Right kidney (tissue), 1 donor: ENCODE results near the gene NARS2.

Source experiments
- DNase-seq: peaks from one replicate; pipeline ENCODE4 v3.0.0-alpha.2; 2016

The NARS2 gene

GRCh38 chr11:78415338-78415737, 159.3 kb downstream of the NARS2 start:
- no peak for DNase-seq

- no peak for DNase-seq
Measured at GRCh38 chr11:78414321-78415051, 160.2 kb downstream of the NARS2 start.

- no peak for DNase-seq
Measured at GRCh38 chr11:78408619-78409018, 166.0 kb downstream of the NARS2 start.

- no peak for DNase-seq
Measured at GRCh38 chr11:78406568-78407196, 168.0 kb downstream of the NARS2 start.

- no peak for DNase-seq
Measured at GRCh38 chr11:78405805-78406204, 168.9 kb downstream of the NARS2 start.

- no peak for DNase-seq
Measured at GRCh38 chr11:78403781-78404180, 170.9 kb downstream of the NARS2 start.

- DNase-seq, result no peak
Measured at GRCh38 chr11:78402847-78403246, 171.8 kb downstream of the NARS2 start.

GRCh38 chr11:78400702-78401101, 174.0 kb downstream of the NARS2 start:
- DNase-seq, result no peak

GRCh38 chr11:78400116-78400515, 174.5 kb downstream of the NARS2 start:
- no peak for DNase-seq

- no peak for DNase-seq
Measured at GRCh38 chr11:78399136-78399535, 175.5 kb downstream of the NARS2 start.

GRCh38 chr11:78398715-78399114, 175.9 kb downstream of the NARS2 start:
- DNase-seq, result no peak

GRCh38 chr11:78397398-78397797, 177.3 kb downstream of the NARS2 start:
- no peak for DNase-seq

- DNase-seq, result no peak
Measured at GRCh38 chr11:78395597-78395996, 179.1 kb downstream of the NARS2 start.

GRCh38 chr11:78392854-78393253, 181.8 kb downstream of the NARS2 start:
- DNase-seq, result no peak

- DNase-seq, result no peak
Measured at GRCh38 chr11:78391424-78391823, 183.2 kb downstream of the NARS2 start.

- DNase-seq, result no peak
Measured at GRCh38 chr11:78390809-78391208, 183.9 kb downstream of the NARS2 start.

- no peak for DNase-seq
Measured at GRCh38 chr11:78386215-78386941, 188.3 kb downstream of the NARS2 start.
